Lower lobe of right lung (tissue), 2 donors: ENCODE data around the gene GPR27. TPM values are rescaled to one million over a fixed set of nuclear protein-coding genes. Genes with fewer than 3 reads are reported as not detected.

ENCODE experiments used
- ATAC-seq, 2 donors: fragments of 200-7000 bp; cut with Tn5 transposase; one replicate each; pipeline ENCODE4 v1.9.1; 2020 to 2022; ENCODE audit warnings: mild to moderate bottlenecking in 2 of 2, moderate library complexity in 2 of 2
- DNase-seq: peaks from one replicate; pipeline ENCODE4 v3.0.0-alpha.2; 2020
- H3K27ac ChIP-seq: fragments of 200-600 bp; one replicate; pipeline ENCODE4 v1.8.0; 2022
- H3K27me3 ChIP-seq: fragments of 200-600 bp; one replicate; pipeline ENCODE4 v1.8.0; 2022; ENCODE audit warnings: low read depth
- H3K36me3 ChIP-seq: fragments of 200-600 bp; one replicate; pipeline ENCODE4 v1.8.0; 2022; ENCODE audit warnings: mild to moderate bottlenecking
- H3K4me1 ChIP-seq: fragments of 200-600 bp; one replicate; pipeline ENCODE4 v1.8.0; 2022
- H3K4me3 ChIP-seq: fragments of 200-600 bp; one replicate; pipeline ENCODE4 v1.8.0; 2022; ENCODE audit warnings: mild to moderate bottlenecking
- H3K9me3 ChIP-seq: fragments of 200-600 bp; one replicate; pipeline ENCODE4 v1.8.0; 2022
- CTCF ChIP-seq: fragments of 200-600 bp; IDR thresholded peaks from one replicate; pipeline ENCODE4 v1.8.0; 2022; ENCODE audit warnings: antibody characterized with exemption, mild to moderate bottlenecking
- intact Hi-C: fragments of 100-400 bp; cut with DNase I; formaldehyde crosslinking; loops from one replicate; pipeline ENCODE4 v1.11.0; 2022
- total RNA-seq: library from RNA; stranded (reverse); fragmentation: NEBNext Ultra II Directional; extraction: Animal tissue kit (Norgen Biotek cat#: 25700); gene quantifications from one replicate; pipeline ENCODE4 v1.2.1, GENCODE V29; 2021
- donor health status: DM: no; HTN: yes; CAD: no; lungs with severe emphysema.

GPR27 gene
- total RNA-seq, 1 donor from 2014 or later: 2.6 TPM

GRCh38 chr3:71721002-71721401, 32.7 kb upstream of the GPR27 start:
- intact Hi-C loops: no loop called here
- Histone ChIP-seq H3K9me3 (no peaks in the 10 kb centered on the region), H3K4me1 (peaks cover 13% of the 10 kb centered on the region), H3K4me3 (no peak overlapping the region), H3K27me3 (no peaks in the 10 kb centered on the region), H3K27ac (no peak overlapping the region), H3K36me3 (no peaks in the 10 kb centered on the region)
- DNase-seq: no peak
- no peak for TF ChIP-seq CTCF
- ATAC-seq: no peak

- H3K27ac ChIP-seq: no peak overlapping the region
- DNase-seq: no peak
These were observed 32.0 kb upstream of the GPR27 start for GRCh38 chr3:71721651-71722157.

DNA sequence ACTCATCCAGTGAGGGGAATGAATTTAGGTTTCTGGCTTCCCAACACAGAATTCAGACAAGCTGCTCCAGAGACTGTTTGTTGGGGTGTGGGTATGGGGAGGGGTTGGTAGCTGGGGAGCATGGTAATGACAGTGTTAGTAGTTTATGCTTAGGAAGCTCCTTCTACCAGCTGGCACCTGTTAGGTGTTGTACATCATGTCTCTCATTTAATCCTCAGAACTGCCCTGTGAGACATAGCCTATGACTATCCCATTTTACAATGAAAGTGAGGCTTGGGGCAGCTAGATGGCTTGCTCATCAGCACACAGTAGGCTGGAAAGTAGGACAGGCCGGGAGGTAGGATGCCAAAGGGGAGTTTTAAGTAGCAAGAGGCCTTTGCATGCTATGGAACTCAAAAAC, 31.0 kb upstream of the GPR27 start:
- intact Hi-C loops: no loop called here
- H3K27ac ChIP-seq: no peak overlapping the region

More at GRCh38 chr3:71721651-71722157, 32.0 kb upstream of the GPR27 start:
- H3K4me1 ChIP-seq: peaks cover 13% of the 10 kb centered on the region
- H3K9me3 ChIP-seq: no peaks in the 10 kb centered on the region
- no peaks in the 10 kb centered on the region for H3K27me3 ChIP-seq
- no peak for ATAC-seq
- H3K36me3 ChIP-seq: no peaks in the 10 kb centered on the region
- no peak for TF ChIP-seq CTCF
- no peak overlapping the region for H3K4me3 ChIP-seq
- intact Hi-C loops: no loop called here

GRCh38 chr3:71723452-71724170, 30.0 kb upstream of the GPR27 start:
- peaks cover 13% of the 10 kb centered on the region for H3K4me1 ChIP-seq
- intact Hi-C loops: no loop called here
- no peak for TF ChIP-seq CTCF
- H3K36me3 ChIP-seq: no peaks in the 10 kb centered on the region
- ATAC-seq: peak in 1 of 2 donors; percentile 20
- peak overlapping the region; percentile 85 for H3K4me3 ChIP-seq
- no peak overlapping the region for H3K27ac ChIP-seq
- no peak for DNase-seq
- H3K27me3 ChIP-seq: no peaks in the 10 kb centered on the region
- no peaks in the 10 kb centered on the region for H3K9me3 ChIP-seq

More for the DNA sequence above, 31.0 kb upstream of the GPR27 start:
- TF ChIP-seq CTCF: no peak
- H3K4me3 ChIP-seq: no peak overlapping the region
- no peaks in the 10 kb centered on the region for H3K9me3 ChIP-seq
- H3K4me1 ChIP-seq: peaks cover 13% of the 10 kb centered on the region
- H3K36me3 ChIP-seq: no peaks in the 10 kb centered on the region
- H3K27me3 ChIP-seq: no peaks in the 10 kb centered on the region
- no peak for ATAC-seq
- no peak for DNase-seq

- no peak for TF ChIP-seq CTCF
- Histone ChIP-seq H3K27ac (peak overlapping the region; percentile 82), H3K4me3 (peak overlapping the region; percentile 85), H3K36me3 (no peaks in the 10 kb centered on the region), H3K27me3 (no peaks in the 10 kb centered on the region), H3K4me1 (peaks cover 13% of the 10 kb centered on the region), H3K9me3 (no peaks in the 10 kb centered on the region)
- no peak for ATAC-seq
- intact Hi-C loops: no loop called here
- DNase-seq: no peak
These were observed 29.5 kb upstream of the GPR27 start for GRCh38 chr3:71724171-71724453.
